GM12873 (cell line): ENCODE data around the gene PRKN.

ENCODE experiments used
- CTCF ChIP-seq: IDR thresholded peaks from 2 replicates; pipeline ENCODE4 v1.5.1; 2012; ENCODE audit warnings: low read depth, mild to moderate bottlenecking, moderate library complexity, low read length, control low read depth; ENCODE audit not compliant: insufficient read depth; ENCODE audit errors: missing control alignments

The PRKN gene

DNA sequence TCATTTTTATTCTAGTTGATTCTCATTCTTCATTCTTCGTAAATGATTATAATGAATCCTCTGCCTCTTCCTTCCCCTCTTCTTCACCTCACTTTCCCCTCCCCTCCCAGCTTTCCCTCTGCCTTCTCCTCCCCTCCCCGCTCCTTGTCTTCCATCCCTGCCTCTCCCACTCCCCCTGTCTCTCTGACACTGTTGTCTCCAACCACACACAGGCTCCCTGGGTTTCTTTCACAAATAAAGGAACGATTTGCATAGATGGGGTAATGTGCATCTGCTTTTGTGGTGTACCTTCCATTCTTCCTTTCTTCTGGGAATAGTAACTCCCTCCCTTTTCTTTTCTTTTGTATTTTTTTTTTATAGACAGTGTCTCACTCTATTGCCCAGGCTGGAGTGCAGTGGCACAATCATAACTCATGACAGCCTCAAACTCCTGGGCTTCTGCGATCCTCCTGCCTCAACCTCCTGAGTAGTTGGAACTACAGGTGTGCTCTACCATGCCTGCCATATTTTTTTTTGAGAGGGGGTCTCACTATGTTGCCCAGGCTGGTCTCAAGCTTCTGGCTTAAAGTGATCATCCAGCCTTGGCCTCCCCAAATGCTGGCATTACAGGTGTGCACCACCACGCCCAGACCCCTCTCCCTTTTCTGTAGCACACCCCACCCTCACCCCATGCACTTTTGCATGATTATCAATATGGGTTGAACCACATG, 318.6 kb downstream of the PRKN start:
- TF ChIP-seq CTCF = no peak

DNA sequence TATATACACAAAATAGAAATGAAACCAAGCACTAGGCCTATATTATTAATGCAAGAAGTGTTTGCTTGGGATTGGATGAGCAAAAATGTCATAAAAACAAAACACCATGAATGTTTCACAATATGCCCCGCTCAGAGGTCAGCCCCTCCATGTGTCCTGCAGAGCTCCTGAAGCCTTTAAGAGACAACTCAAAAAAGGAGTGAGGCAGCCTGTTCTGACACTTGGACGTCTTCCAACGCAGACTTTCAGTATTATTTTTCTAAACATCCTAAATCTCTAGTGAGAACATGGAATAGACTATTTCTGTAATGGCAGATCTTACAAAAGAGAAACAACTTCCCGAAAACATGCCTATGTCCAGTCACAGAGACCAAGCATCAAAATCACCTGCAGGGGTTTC, 322.6 kb downstream of the PRKN start:
- no peak for TF ChIP-seq CTCF

GRCh38 chr6:162403031-162403430, 324.5 kb downstream of the PRKN start:
- TF ChIP-seq CTCF = no peak

GRCh38 chr6:162395181-162395580, 332.4 kb downstream of the PRKN start:
- TF ChIP-seq CTCF = no peak

DNA sequence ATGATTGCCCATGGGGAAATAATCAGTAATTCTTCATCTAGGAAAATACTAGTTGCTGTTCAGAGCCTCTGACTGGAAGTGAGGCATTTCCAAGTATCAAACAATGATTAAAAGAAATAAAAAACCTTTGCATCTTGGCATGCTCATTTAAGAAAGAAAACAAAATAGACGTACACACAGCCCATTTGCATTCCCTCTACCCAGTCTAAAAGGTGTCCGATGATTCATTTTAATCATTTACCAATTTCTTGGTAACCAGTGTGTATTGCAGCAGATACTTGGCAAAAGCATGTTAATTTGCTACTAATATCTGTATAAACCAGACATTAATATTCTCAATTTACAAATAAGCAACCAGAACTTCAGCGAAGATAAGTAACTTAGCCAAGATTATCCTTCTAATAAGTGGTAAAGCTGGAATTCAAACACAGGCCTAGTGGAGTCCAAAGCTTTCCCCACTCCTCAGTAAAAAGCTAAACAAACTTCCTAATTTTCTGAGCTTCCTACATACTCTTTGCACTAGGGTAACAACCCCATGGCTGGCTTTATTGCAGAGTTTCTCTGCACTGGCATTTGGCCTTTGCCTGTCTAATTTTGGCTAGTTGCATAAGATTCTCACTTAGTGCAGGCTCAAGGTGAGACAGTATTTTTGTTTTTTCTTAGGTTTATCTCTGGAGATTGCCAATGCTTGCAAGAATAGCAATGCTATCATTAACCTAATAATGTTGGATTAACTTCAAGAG, 338.1 kb downstream of the PRKN start:
- TF ChIP-seq CTCF = no peak

DNA sequence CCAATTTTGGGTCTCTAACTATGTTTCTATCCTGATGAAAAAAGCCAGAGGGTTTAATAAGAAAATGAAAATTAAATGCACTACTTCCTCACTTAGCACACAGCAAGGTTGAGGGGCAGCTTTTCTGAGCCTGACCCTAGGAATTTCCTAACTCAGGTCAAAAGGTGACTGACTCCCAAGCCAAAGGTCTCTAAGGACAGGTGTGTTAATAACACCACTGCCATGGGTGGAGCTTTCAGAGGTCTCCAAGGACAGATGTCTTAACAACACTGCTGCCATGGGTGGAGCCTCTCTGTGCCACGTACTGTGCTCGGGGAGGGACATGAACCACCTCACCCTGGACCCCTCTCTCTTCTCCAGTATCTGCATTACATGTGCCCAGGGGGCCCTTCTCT, 339.2 kb downstream of the PRKN start:
- TF ChIP-seq CTCF = no peak

GRCh38 chr6:162387718-162388382, 339.7 kb downstream of the PRKN start:
- TF ChIP-seq CTCF = no peak
